Astrocyte of the hippocampus (primary cell): Measurements from ENCODE around the gene PTPRG.

Experiments used
- DNase-seq: peaks from one replicate; pipeline ENCODE4 v3.0.0; 2011; ENCODE audit warnings: low read depth, low spot score

Gene PTPRG

DNA sequence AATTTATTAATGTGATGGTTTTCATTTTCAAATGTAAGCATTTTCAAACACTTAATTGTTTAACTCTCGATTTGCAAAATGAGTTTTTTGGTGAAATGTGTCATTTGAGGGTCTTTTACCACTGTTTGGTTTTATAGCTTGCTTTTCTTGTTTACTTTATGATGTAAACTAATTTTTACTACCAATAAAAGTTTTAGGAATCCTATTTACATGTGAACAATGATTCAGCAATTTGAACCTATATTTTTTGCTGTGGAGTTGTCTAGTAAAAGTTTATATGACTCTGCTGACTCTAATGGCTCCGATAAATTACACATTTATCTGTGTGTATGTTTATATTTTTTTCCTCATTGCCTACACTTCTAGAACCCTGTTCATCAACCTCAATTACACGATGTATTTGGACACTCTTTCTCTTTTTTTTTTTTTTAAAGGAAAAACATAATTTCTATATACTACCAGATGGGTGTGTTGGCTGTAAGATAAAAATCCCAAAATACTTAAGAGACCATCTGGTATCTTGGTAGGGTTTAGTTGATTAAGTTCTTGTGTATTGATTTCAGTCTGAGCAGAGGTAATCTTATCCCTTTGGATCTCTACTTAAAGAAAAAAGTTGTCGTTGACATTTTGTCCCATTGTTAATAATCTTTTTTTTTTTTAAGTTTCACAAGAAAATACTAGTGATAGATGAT lies 89.5 kb downstream of the PTPRG start:
- DNase-seq, result no peak

DNA sequence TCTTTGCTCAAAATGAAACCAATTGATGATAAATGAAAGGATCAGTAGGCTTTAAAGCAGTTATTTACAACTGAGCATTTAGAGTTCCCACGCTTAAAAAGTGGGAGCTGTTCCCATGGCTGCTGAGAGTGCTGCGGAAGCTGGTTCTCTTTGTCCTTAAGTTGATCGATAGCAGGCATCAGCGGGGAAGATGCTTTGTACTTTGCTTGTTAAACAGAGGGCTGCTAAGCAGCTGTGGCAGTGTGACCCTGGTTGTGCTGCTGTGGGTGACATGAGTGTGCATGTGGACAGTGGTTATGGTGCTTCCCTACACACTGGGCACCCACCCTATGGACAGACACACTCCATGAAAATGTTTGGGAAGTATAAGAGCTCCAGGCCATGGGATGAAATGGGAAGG lies 96.3 kb downstream of the PTPRG start:
- DNase-seq, result no peak

DNA sequence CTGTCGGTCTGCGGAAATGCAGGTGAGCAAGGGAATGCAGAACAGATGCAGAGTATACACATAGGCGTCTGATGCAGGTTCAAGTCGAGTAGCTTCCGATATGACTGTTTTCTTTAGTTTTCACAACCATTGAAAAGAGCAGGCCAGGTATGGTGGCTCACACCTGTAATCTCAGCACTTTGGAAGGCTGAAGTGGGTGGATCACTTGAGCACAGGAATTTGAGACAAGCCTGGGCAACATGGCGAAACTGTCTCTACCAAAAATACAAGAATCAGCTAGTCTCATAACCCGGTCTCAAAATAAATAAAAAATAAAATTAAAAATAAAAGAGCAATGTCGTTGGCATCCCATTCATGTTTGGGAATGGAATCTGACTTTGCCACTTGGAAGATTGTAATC lies 101.5 kb downstream of the PTPRG start:
- no peak for DNase-seq

DNA sequence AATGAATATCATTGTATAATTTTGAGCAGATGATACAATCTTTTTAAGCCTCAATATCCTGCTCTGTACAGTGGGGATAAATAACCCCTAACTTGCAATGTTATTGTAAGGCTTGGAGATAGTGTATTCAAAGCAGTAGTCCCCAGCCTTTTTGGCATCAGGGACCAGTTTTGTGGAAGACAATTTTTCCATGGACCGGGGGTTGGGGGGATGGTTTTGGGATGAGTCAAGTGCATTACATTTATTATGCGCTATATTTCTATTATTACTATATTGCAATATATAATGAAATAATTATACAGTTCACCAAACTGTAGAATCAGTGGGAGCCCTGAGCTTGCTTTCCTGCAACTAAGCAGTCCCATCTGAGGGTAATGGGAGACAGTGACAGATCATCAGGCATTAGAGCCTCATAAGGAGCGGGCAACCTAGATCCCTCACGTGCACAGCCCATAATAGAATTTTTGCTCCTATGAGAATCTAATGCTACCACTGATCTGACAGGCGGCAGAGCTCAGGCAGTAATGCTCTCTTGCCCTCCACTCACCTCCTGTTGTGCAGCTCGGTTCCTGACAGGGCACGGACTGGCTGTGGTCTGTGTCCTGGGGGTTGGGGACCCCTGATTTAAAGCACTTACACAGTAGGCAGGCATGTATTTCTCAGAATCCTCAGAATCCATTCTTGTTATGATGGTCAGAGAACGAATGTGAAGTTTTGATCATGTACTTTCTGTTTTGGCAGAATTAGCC lies 102.2 kb downstream of the PTPRG start:
- no peak for DNase-seq

DNA sequence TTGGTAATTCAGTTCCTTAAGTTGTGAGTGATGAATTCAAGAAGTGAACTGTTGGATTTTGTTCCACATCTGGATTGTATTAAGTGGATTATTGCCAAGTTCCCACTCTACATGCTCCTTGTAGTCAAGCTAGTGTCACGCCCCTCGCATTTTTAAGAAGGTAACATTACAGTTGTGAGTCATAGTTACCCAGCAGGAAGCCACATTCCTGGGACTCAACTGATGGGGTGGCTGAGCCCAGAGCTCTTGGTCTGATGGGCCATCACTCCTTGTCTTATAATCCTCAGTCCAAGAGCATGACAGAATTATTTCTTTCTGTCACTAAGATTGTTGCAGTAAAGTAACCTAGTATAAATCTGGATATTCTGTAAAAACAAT lies 102.7 kb downstream of the PTPRG start:
- peak; percentile 88 for DNase-seq

DNA sequence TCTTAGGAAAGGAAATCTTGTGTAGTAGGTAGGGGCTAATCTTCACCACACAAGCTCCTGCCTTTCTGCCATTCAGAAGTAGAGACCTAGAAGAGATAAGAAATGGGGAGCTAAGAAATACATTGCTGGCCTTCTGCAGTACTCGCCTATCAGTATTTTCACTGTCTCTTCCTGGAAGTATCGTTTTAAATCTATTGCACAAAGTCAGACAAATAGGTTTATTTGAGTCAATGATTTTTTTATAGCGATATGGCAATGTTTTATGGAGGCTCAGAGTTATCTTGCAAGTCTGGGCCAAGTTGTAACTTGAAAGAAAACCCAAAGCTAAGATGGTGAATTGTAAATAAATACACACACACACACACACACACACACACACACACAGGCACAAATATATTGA lies 103.8 kb downstream of the PTPRG start:
- no peak for DNase-seq

DNA sequence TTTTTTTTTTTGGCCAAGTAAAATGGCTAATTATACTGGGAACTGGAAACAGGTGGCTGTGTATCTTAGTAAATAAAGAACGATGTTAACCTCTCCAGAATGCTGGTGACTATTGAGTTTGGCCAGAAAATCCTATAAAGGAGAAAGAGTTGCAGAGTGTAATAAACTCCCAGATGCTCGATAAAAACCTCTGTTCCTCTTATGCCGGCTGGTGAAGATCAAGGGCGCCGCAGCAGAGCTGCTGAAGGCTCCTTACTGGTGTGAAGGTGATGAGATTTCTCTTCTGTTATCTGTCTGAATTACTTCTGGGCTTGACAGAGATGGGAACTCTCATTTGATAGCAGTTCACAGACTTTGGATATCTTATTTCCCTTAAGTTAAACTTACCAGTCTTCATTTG lies 104.6 kb downstream of the PTPRG start:
- no peak for DNase-seq

DNA sequence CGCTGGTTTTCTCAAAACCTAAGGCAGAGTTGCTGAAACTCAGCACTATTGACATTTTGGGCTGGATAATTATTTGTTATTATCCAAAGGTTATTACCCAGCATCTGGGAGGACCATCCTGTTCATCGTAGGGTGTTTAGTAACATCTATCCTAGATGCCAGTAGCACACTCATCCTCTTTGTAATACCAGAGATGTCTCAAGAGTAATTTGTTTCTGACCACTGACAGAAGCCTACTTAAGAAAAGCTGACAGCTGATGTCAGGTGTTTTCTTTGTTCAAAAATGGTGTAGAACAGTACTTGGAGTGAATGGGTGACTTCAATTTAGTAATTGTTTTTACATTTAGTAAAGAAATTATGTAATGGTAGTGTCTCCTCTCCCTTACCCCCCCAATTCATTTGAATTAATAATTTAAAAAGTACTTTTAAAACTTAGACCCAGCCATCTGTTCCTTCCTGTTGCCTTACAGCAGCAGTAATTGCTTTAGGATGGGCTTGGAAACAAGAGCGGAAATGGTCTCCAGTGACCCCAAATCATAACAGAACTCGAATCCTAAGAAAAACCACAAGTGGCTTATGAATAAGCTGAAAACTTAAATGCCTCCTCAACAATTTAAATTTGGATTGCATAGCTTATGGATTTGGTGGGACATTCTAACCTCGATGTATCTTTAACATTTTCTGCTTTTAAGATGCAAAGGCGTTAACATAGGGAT lies 105.4 kb downstream of the PTPRG start:
- DNase-seq, result no peak

DNA sequence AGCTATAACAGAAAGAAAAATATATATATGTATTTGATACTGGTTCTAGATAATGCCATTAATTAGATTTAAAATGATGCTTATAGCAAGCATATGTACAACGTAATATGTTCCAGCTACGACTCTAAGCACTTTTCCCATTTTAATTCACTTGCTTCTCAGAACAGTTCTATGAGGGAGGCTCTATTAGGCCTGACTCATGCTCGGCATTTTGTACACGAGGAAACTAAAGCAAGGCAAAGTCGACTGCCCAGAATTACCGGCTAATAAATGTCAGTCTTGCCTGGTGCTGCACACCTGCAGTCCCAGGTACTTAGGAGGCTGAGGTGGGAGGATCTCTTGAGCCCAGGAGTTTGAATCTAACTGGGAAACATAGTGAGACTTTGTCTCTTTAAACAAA lies 106.0 kb downstream of the PTPRG start:
- DNase-seq, result no peak

DNA sequence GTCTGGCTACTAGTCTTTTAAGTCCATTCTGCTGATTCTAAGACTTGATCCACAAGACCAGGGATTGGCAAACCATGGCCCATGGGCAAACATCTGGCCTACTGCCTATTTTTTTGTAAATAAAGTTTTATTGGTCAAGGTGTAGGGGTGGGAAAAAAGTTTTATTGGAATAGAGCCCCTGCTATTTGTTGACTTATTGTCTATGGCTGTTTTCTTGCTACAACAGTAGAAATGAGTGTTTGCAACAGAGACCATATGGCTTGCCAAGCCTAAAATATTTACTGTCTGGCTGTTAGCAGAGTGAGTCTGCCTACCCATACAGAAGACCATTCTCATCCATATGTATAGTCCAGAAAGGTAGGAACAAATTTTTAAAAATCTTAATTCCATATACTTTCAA lies 106.4 kb downstream of the PTPRG start:
- no peak for DNase-seq

DNA sequence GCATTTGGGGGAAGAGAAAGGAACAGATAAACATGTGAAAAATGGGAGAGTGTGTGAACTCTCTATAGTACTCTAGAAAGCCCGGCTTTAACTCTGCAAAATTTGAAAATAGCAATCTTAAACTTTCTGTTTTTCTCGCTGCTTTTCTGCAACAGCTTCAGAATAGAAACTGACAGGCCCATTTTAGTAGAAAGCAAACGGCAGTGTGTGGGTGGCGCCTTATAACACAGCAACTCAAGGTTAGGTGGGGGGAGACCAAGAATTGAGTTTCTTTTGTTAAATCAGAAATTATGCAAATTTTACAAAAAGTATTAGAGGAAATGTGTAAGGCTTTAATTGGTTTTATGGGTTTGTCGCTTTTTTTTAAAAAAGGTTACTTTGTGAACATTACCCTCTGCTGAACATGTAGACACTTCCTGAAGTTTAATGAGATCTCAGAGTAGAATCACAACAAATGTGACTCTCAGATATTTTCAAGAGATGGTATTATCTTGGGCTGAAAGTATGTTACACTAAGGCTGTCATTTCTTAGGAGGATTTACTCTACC lies 107.0 kb downstream of the PTPRG start:
- no peak for DNase-seq

DNA sequence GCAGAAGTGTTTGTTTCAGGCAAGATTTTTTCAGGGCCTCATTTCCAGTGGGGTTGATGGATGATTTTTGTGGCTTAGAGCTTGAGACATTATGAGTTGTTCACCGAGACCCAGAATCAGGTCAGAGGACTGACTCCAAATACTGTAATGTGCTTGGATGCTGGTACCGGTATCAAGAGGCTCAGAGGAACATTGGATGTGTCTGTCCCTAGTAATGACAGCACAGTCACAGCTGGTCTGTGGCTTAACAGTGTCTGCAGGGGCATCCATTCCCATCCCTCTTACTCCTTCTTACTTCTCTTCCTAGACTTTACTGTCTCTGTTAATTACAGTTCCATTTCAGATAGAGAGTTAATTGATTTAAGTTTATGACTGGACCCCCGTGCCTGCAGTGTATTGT lies 107.8 kb downstream of the PTPRG start:
- DNase-seq, result no peak

DNA sequence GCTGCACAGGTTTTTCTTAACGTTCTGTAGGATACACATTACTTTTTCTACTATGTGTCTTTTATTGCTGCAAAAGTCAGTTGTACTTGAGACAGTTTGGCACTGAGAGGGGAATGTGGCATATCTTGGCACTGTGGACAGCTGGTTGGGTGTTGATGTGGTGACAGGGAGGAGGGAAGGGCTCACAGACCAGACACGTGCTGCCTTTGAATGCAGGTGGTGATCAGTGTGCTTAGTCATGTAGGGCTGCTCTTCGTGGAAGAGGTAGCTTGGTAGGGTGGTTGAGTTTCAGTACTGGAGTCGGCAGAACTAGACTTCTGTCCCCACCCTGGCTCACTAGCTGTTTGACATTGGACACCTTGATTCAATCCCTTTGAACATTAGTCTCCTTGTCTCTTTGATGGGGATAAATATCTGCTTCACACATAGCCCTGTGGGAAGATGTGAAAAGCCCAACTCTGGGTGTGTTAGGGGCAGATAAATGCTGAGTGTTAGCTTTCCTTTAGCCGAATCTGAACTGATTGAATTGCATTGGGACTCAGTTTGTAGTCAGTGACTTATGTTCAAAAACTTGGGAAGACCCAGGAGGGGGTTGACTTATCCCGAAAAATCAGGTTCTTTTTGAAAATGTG lies 108.4 kb downstream of the PTPRG start:
- peak; percentile 45 for DNase-seq

DNA sequence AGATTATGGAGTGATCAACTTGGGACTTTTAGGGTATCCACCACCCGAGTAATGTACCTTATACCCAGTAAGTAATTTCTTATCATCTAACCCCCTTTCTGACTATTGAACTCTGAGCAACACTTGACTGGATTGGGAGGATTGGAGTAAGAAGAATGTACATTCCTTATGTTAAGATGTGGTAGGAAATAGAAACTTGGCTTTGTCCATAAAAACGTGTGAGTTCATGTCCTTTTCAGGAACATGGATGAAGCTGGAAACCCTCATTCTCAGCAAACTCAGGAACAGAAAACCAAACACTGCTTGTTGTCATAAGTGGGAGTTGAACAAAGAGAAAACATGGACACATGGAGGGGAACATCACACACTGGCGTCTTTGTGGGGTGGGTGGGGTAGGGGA lies 112.3 kb downstream of the PTPRG start:
- DNase-seq, result no peak

DNA sequence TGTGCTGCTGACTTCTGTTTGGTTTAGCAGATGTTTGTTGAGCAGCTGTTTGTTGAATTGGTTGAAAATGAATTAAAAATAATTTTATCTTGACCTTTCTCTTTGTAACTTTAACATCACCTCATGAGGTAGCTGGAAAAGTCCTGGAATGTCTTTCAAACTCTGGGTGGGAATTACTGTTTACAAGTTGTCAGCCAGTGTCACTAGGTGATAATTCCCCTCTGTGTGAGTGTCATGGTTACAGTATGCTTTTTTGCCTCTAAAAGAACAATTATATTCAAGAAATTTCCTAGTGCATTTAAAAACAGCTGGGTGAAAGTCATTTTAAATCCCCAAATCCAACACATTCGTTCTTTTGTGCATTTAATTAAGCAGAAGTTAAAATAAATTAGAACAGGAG lies 113.2 kb downstream of the PTPRG start:
- DNase-seq, result no peak

DNA sequence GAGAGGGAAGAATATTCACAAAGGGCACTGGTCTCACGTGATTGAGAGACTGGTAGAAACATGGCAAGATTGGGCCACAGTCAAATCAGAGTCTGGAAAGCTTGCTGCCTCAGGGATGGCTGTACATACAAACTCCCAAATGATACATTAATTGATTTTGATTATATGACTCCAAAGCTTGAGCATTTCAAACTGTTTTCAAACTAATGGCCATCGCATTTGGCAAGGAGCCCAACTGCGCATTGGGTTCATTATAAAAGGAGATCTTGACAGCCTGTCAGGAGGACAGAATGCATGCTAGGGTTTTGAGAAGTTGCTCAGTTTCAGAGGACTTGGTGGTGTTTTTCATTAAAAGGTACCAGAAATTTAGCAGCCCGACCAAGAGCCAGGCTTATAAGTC lies 117.7 kb downstream of the PTPRG start:
- no peak for DNase-seq

DNA sequence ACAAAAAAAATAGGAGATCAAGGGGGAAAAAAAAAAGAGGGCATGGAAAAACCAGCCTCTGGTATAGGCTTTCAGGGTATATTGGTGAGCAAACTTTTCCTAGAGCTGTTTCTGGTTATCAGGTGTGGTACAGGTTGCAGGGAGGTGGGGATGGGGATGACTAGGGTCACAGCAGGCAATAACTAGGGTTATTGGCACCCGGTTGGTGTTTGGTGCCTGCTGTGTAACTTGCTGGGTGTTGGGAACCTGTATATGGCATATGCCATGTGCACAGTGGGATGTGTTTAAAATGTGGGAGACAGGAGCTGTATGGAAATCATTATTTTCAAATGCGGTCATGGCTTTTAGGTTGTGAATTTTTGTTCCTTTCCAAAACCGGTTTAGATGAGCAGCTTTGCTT lies 119.2 kb downstream of the PTPRG start:
- no peak for DNase-seq

DNA sequence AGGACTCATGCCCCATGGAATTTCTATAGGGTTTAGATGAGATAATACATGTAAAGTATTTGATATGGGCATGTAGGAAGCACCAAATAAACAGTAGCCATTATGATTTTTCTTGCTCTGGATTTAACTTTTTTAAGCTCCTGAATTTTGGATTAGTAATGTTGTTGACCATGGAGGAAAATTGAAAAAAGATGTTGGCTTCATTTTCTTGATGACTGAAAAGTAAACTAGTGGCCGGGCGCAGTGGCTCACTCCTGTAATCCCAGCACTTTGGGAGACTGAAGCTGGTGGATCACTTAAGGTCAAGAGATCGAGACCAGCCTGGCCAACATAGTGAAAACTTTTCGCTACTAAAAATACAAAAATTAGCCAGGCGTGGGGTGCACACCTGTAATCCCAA lies 120.3 kb downstream of the PTPRG start:
- no peak for DNase-seq

DNA sequence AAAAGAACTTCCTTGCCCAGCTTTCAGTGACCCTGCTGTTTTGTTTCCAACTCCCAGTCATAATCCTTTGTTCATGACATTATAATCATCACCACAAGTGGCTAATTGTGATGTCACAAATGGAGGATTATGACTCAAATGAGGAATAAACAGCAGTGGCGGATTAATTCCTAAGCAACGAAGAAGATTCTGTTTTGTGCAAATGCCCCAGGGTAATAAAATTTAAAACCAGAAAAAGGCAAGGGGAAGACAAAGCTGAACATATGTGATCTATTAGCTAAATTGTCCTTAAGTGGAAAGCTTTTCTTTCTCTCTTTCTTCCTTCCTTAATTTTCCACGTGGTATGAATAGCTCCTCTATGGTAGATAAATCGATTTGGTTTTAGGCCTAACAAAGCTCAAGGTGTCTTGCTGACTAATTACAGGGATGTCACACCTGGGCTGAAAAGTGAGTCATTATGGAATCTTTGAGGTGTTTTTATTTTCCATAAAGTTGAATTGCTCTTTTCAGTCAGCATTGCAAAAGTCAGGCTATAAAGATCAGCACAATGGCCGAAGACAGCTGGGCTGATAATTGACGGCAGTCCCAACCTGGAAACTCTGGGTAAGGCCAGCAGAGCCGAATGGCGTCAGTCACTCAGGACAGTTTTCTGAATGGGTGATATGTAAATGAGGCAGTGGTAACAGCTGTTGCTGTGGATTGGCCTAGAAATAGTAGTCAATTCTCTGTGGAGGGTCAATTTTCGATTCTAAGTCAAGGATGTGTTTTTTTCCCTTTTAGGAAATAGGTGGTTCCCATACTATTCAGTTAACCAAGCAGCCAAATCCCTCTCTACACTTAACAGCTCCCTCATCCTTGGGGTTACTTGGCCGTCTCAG lies 121.5 kb downstream of the PTPRG start:
- peak; percentile 48 for DNase-seq

DNA sequence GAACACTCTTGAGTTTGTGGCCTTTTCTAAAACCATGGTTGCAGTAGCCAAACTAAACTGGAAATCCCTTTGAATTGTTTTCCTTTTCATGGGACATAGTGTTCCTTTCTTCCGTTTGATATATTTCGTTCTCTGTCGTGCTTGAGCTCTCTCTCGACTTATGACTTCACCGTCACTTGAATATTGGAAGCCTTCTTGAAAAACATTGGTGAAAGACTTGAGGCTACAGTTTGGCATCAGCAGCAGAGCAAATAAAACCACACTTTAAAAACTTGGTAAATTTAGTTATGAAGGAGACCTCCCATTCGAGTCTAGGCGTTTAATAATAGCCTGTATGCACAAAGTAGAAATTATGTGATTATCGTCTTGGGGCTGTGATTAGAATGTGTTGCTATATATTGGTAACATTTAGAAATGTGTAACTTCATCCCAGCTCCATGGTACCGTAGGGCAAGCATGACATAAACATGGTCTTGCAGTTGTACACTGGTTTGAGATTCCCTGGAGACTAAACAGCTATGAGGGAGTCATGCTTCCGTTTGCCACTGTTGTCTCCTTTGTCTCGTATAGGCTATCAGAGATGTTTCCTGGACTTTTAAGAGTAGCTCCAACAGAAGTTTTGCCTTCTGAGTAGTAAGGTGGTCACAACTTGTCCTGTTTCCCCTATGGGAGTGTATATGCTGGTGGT lies 122.3 kb downstream of the PTPRG start:
- DNase-seq, result no peak

DNA sequence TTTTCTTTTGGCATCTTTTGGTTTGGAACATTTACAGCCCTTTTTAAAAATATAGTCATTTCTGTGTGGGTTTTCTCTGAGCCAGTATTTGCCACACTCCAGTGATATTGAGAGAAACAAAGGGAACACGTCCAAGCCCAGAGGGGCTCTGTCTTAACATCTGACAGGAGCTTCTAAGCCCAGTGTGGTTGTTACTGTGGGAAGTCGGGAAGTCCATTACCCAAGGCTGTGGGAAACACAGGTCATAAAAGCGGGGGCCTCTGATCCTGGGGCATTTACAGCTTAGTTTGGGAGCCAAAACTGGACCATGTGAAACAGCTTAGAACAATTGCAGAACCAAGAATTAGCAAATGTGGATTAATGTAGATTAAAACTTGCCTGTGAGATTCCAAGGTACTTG lies 123.0 kb downstream of the PTPRG start:
- DNase-seq, result peak; percentile 25
